ENCODE measurements around the gene EOMES. TPM values are rescaled to one million over a fixed set of nuclear protein-coding genes. Genes with fewer than 3 reads are reported as not detected.

Gene EOMES
- total and polyA plus RNA-seq, 2 experiments from 2014 or later: 0.10 TPM

DNA sequence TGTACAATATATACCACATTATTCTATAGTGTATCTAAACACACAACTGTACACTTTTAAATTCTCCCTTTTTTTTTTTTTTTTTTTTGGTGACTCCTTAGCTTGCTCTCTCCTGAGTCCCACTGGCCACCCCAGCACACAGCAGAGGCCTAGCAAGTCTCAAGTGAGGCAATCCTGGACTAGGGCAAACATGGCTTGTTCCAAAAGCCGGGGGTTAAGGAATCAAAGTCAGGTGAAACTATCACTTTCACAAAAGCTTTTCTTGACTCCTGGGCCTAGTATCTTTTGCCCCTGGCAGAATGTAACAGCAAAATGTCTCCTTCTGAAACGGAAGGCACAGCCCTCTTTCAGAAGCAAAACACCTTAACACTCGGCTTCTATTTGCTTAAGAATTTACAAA lies 5.8 kb downstream of the EOMES start (continued):
- TF ChIP-seq STAT1 (IDR thresholded peaks at IDR 0.05; ENCODE audit: unreplicated experiment): no peak
- TF ChIP-seq, protein P1, sequence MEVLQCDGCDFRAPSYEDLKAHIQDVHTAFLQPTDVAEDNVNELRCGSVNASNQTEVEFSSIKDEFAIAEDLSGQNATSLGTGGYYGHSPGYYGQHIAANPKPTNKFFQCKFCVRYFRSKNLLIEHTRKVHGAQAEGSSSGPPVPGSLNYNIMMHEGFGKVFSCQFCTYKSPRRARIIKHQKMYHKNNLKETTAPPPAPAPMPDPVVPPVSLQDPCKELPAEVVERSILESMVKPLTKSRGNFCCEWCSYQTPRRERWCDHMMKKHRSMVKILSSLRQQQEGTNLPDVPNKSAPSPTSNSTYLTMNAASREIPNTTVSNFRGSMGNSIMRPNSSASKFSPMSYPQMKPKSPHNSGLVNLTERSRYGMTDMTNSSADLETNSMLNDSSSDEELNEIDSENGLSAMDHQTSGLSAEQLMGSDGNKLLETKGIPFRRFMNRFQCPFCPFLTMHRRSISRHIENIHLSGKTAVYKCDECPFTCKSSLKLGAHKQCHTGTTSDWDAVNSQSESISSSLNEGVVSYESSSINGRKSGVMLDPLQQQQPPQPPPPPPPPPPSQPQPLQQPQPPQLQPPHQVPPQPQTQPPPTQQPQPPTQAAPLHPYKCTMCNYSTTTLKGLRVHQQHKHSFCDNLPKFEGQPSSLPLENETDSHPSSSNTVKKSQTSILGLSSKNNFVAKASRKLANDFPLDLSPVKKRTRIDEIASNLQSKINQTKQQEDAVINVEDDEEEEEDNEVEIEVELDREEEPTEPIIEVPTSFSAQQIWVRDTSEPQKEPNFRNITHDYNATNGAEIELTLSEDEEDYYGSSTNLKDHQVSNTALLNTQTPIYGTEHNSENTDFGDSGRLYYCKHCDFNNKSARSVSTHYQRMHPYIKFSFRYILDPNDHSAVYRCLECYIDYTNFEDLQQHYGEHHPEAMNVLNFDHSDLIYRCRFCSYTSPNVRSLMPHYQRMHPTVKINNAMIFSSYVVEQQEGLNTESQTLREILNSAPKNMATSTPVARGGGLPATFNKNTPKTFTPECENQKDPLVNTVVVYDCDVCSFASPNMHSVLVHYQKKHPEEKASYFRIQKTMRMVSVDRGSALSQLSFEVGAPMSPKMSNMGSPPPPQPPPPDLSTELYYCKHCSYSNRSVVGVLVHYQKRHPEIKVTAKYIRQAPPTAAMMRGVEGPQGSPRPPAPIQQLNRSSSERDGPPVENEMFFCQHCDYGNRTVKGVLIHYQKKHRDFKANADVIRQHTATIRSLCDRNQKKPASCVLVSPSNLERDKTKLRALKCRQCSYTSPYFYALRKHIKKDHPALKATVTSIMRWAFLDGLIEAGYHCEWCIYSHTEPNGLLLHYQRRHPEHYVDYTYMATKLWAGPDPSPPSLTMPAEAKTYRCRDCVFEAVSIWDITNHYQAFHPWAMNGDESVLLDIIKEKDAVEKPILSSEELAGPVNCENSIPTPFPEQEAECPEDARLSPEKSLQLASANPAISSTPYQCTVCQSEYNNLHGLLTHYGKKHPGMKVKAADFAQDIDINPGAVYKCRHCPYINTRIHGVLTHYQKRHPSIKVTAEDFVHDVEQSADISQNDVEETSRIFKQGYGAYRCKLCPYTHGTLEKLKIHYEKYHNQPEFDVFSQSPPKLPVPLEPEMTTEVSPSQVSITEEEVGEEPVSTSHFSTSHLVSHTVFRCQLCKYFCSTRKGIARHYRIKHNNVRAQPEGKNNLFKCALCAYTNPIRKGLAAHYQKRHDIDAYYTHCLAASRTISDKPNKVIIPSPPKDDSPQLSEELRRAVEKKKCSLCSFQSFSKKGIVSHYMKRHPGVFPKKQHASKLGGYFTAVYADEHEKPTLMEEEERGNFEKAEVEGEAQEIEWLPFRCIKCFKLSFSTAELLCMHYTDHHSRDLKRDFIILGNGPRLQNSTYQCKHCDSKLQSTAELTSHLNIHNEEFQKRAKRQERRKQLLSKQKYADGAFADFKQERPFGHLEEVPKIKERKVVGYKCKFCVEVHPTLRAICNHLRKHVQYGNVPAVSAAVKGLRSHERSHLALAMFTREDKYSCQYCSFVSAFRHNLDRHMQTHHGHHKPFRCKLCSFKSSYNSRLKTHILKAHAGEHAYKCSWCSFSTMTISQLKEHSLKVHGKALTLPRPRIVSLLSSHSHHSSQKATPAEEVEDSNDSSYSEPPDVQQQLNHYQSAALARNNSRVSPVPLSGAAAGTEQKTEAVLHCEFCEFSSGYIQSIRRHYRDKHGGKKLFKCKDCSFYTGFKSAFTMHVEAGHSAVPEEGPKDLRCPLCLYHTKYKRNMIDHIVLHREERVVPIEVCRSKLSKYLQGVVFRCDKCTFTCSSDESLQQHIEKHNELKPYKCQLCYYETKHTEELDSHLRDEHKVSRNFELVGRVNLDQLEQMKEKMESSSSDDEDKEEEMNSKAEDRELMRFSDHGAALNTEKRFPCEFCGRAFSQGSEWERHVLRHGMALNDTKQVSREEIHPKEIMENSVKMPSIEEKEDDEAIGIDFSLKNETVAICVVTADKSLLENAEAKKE (CRISPR knock-in tag; IDR thresholded peaks at IDR 0.05): no peak

GRCh38 chr3:27715863-27716262 lies 6.3 kb downstream of the EOMES start:
- no peak overlapping the region for H3K27ac Mint-ChIP-seq
- peaks cover 6% of the 10 kb centered on the region; the same call in 1 of the 3 replicates for H3K9me3 Mint-ChIP-seq
- peak overlapping the region; percentile 30; the same call in 2 of the 3 replicates for H3K4me3 Mint-ChIP-seq

DNA sequence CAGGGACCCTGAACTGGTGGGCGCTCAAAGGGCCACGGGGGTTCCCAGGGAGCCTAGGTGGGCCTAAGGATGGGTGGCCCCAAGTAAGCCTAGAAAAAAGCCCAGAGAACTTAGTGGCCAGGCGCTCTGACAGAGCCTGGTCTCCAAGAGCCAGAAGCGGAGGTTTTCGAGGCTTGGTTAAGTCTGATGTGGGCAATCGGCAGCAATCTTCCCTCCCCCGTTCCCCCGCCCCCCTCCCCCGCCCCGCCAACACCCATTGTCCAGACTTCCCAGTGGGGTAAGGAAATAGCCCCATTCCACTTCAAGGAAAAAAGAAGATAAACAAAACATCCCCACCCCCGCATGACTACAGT lies 6.7 kb downstream of the EOMES start:
- Mint-ChIP-seq H3K4me1 (peaks cover 74% of the 10 kb centered on the region), H3K27ac (no peak overlapping the region)

More at GRCh38 chr3:27715863-27716262, 6.3 kb downstream of the EOMES start:
- DNase-seq (ENCODE audit: low spot score): no peak
- Histone ChIP-seq H3F3A (replicated peaks; ENCODE audit: low read depth) (peaks cover 45% of the 10 kb centered on the region), H3K4me1 (ENCODE audit: insufficient read depth) (peaks cover 78% of the 10 kb centered on the region), H3K27me3 (ENCODE audit: insufficient read depth) (peaks cover 100% of the 10 kb centered on the region), H3K36me3 (ENCODE audit: insufficient read depth) (no peaks in the 10 kb centered on the region), H3K27ac (ENCODE audit: low read depth) (no peak overlapping the region), H2AFZ (no peak overlapping the region), H3K4me2 (peak overlapping the region; percentile 90), H4K20me1 (replicated peaks; ENCODE audit: insufficient read depth) (peaks cover 13% of the 10 kb centered on the region; the same call in 1 of the 2 replicates), H3K79me2 (replicated peaks; ENCODE audit: insufficient read depth) (no peaks in the 10 kb centered on the region), H3K4me3 (peak overlapping the region; percentile 41), H3K9me2 (ENCODE audit: insufficient read depth) (no peaks in the 10 kb centered on the region)
- H3K36me3 Mint-ChIP-seq (ENCODE audit: low read depth): no peaks in the 10 kb centered on the region
- no peak for ATAC-seq
- TF ChIP-seq STAT1 (IDR thresholded peaks at IDR 0.05; ENCODE audit: unreplicated experiment) (no peak), EZH2 (IDR thresholded peaks at IDR 0.05; ENCODE audit: low read depth, unreplicated experiment) (peak; percentile 64)
- peaks cover 78% of the 10 kb centered on the region for H3K4me1 Mint-ChIP-seq
- peaks cover 94% of the 10 kb centered on the region for H3K27me3 Mint-ChIP-seq (ENCODE audit: insufficient read depth, low read depth, poor library complexity)

More for the DNA sequence above, 6.7 kb downstream of the EOMES start:
- ATAC-seq (peak; percentile 9), DNase-seq (ENCODE audit: low spot score) (peak; percentile 60)
- Histone ChIP-seq H4K20me1 (replicated peaks; ENCODE audit: insufficient read depth) (peaks cover 13% of the 10 kb centered on the region; the same call in 1 of the 2 replicates), H2AFZ (no peak overlapping the region), H3K9me2 (ENCODE audit: insufficient read depth) (no peaks in the 10 kb centered on the region), H3K79me2 (replicated peaks; ENCODE audit: insufficient read depth) (no peaks in the 10 kb centered on the region), H3K4me2 (peak overlapping the region; percentile 90), H3K27me3 (ENCODE audit: insufficient read depth) (peaks cover 100% of the 10 kb centered on the region), H3K4me1 (ENCODE audit: insufficient read depth) (peaks cover 74% of the 10 kb centered on the region), H3K36me3 (ENCODE audit: insufficient read depth) (no peaks in the 10 kb centered on the region), H3K27ac (ENCODE audit: low read depth) (no peak overlapping the region), H3F3A (replicated peaks; ENCODE audit: low read depth) (peaks cover 45% of the 10 kb centered on the region), H3K4me3 (peak overlapping the region; percentile 68)
- no peak for TF ChIP-seq POLR2AphosphoS5 (IDR thresholded peaks at IDR 0.05; ENCODE audit: low read depth)
- peak; percentile 32 for TF ChIP-seq EZH2 (IDR thresholded peaks at IDR 0.05; ENCODE audit: low read depth, unreplicated experiment)
- Mint-ChIP-seq H3K36me3 (ENCODE audit: low read depth) (no peaks in the 10 kb centered on the region), H3K9me3 (peaks cover 6% of the 10 kb centered on the region; the same call in 1 of the 3 replicates), H3K4me3 (peak overlapping the region; percentile 81; the same call in 2 of the 3 replicates), H3K27me3 (ENCODE audit: insufficient read depth, low read depth, poor library complexity) (peaks cover 89% of the 10 kb centered on the region)
